ENCODE measurements around the gene MINK1. TPM values are rescaled to one million over a fixed set of nuclear protein-coding genes. Genes with fewer than 3 reads are reported as not detected.
A peak's percentile ranks its signal among the peaks of the same experiment; 100 is the strongest.

The MINK1 gene
- total RNA-seq, 1 experiment from 2014 or later: 68.8 TPM

DNA sequence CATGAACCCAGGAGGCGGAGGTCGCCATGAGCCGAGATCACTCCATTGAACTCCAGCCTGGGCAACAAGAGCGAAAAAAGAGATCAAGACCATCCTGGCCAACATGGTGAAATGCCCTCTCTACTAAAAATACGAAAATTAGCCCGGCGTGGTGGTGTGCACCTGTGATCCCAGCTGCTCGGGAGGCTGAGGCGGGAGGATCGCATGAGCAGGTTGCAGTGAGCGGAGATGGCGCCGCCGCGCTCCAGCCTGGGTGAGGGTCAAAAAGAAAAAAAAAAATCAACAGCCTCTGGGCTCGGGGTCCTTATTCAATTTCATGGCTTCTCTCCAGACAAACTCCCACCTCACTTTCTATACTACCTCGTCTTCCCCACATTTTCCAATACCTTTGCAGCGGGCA lies 95.7 kb downstream of the MINK1 start:
- Mint-ChIP-seq H3K27ac (peak overlapping the region in 1 of 3 experiments; percentile 91; a peak in 1 of 7 replicates), H3K36me3 (ENCODE audit: insufficient read depth in 1 of 3, low read depth in 3 of 3) (peaks cover 5 to 25% (median 8%) of the 10 kb centered on the region in 3 experiments; a peak in 6 of 7 replicates), H3K9me3 (no peaks in the 10 kb centered on the region), H3K27me3 (ENCODE audit: low read depth) (no peaks in the 10 kb centered on the region; the same call in 1 of the 2 replicates), H3K4me1 (peaks cover 13 to 15% of the 10 kb centered on the region in 2 experiments), H3K4me3 (no peak overlapping the region)
- Histone ChIP-seq H3K14ac (ENCODE audit: insufficient read depth, low read length) (no peak overlapping the region), H2AK5ac (ENCODE audit: insufficient read length, low read length) (no peak overlapping the region), H4K5ac (ENCODE audit: insufficient read length, low read depth, low read length) (no peak overlapping the region), H3K79me1 (ENCODE audit: insufficient read depth, low read depth, low read length, poor library complexity, severe bottlenecking) (no peaks in the 10 kb centered on the region), H3K23ac (ENCODE audit: insufficient read length, low read depth, low read length) (no peak overlapping the region), H3K9me3 (ENCODE audit: control insufficient read depth, low read depth, low read length) (no peaks in the 10 kb centered on the region), H2BK15ac (ENCODE audit: low read depth, low read length) (no peak overlapping the region), H3K4me2 (ENCODE audit: insufficient read depth, insufficient read length, low read length) (no peak overlapping the region), H3K4ac (ENCODE audit: low read depth, low read length) (no peak overlapping the region), H3K27me3 (ENCODE audit: insufficient read depth, low read length) (no peaks in the 10 kb centered on the region), H3K23me2 (ENCODE audit: insufficient read length, low read depth, low read length, poor library complexity, severe bottlenecking) (no peaks in the 10 kb centered on the region), H2BK5ac (ENCODE audit: insufficient read length, low read length) (no peak overlapping the region), H4K8ac (replicated peaks; ENCODE audit: insufficient read length, low read depth, low read length) (no peak overlapping the region), H2AFZ (ENCODE audit: low read length) (no peak overlapping the region), H4K91ac (ENCODE audit: insufficient read length, low read depth, low read length) (no peak overlapping the region), H2BK12ac (ENCODE audit: insufficient read length, low read depth, low read length) (no peak overlapping the region), H4K20me1 (ENCODE audit: control insufficient read depth, insufficient read depth, insufficient read length) (no peaks in the 10 kb centered on the region), H3T11ph (ENCODE audit: low read length) (no peak overlapping the region), H3K56ac (ENCODE audit: insufficient read length, low read depth, low read length) (no peak overlapping the region), H3K79me2 (ENCODE audit: insufficient read depth, low read length) (no peaks in the 10 kb centered on the region), H3K18ac (ENCODE audit: insufficient read length, low read depth, low read length) (no peak overlapping the region), H3K9ac (ENCODE audit: extremely low read depth, insufficient read length, low read length) (no peak overlapping the region), H3K27ac (ENCODE audit: insufficient read length, low read depth, low read length) (no peak overlapping the region), H3K4me1 (ENCODE audit: insufficient read depth, low read length) (no peaks in the 10 kb centered on the region), H2BK120ac (ENCODE audit: low read depth, low read length, poor library complexity, severe bottlenecking) (no peak overlapping the region), H2BK20ac (ENCODE audit: low read depth, low read length, poor library complexity, severe bottlenecking) (no peak overlapping the region)
- TF ChIP-seq, protein P1, sequence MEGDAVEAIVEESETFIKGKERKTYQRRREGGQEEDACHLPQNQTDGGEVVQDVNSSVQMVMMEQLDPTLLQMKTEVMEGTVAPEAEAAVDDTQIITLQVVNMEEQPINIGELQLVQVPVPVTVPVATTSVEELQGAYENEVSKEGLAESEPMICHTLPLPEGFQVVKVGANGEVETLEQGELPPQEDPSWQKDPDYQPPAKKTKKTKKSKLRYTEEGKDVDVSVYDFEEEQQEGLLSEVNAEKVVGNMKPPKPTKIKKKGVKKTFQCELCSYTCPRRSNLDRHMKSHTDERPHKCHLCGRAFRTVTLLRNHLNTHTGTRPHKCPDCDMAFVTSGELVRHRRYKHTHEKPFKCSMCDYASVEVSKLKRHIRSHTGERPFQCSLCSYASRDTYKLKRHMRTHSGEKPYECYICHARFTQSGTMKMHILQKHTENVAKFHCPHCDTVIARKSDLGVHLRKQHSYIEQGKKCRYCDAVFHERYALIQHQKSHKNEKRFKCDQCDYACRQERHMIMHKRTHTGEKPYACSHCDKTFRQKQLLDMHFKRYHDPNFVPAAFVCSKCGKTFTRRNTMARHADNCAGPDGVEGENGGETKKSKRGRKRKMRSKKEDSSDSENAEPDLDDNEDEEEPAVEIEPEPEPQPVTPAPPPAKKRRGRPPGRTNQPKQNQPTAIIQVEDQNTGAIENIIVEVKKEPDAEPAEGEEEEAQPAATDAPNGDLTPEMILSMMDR (conservative IDR thresholded peaks at IDR 0.05): no peak
- no peak for DNase-seq
- WGBS (ENCODE audit: extremely low coverage, insufficient read length, low lambda C conversion rate): no CpG with 5 or more reads among the region's 18 CpGs
